DMS153 (cell line): ENCODE measurements around the gene ABCA5.
"Not testable (repeated sequence)": the region's sequence is repeated elsewhere in the genome, so short reads cannot be mapped to it uniquely, and the experiment has no call there.

Experiments
- DNase-seq: peaks from one replicate; lab custom pipeline; 2025; lab: John Stamatoyannopoulos, UW

Gene ABCA5

DNA sequence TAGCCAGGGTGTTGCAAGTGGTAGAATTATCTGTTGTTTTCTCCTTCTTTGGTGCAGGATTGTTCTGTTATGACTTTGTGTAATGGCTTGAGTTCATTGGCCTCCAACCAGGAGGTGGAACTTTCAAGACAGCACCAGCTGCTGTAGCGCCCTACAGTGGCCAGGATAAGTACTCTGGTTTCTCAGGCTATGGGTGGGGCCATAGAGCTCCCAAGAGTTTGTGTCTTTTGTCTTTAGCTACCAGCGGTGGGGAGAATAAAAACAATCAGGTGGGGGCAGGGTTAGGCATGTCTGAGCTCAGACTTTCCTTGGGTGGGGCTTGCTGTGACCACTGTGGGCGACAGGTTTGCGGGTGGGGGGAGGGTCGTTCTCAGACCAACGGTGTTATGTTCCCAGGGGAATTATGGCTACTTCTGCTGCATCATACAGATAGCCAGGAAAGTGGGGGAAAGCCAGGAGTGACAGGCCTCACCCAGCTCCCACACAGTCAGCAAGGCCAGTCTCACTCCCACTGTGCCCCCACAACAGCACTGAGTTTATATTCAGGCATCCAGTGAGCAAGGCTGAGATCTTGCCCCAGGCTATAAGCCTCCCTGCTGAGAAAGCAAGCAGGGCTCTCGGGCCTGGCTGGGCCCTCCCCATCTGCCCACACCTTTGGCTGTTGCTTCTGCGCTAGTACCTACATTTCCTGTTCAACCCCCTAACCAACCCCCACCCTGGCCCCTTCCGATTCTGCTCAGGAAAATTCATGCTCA, 113.7 kb downstream of the ABCA5 start:
- DNase-seq, result no peak

DNA sequence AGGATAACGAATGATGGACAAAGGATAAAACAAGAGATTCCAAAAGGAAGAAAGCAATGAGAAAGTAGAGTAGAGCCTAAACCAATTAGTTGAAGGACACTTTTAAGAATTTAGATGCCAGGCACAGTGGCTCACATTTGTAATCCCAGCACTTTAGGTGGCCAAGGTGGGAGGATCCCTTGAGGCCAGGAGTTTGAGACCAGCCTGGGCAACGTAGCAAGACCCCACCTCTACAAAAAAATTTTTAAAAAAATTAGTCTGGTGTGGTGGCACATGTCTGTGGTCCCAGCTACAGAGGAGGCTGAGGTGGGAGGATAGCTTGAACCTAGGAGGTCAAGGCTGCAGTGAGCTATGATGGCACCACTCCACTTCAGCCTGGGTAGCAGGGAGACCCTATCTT, 118.3 kb downstream of the ABCA5 start:
- no peak for DNase-seq

DNA sequence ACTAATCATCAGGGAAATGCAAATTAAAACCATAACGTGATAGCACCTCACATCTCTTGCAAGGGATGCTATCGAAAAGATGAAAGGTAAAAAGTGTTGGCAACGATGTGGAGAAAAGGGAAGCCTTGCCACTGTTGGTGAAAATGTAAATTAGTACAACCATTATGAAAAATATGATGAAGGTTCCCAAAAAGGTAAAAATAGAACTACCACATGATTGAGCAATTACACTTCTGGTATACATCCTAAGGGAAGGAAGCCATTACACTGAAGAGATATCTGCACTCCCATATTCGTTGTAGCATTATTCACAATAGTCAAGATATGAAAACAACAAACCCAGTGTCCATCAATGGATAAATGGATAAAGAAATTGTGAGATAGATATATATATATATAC, 119.8 kb downstream of the ABCA5 start:
- DNase-seq, result no peak

DNA sequence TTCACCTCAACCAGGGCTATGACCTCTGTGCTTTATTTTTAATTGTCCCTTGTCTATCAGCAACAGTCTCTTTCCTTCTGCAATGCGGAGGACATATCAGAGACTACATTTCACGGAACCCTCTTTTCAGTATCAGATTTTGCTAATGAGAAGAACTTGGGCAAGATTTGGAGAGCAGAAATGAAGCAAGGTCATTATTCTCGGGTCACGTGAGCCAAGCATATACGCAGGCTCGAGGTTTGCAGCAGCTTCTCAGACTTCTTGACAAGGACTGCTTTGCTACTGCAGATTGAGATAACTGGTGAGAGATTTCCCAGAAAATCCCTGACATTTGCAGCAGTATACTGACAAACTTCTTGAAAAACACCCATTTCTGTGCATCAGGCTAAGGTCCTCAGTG, 128.7 kb downstream of the ABCA5 start:
- no peak for DNase-seq

DNA sequence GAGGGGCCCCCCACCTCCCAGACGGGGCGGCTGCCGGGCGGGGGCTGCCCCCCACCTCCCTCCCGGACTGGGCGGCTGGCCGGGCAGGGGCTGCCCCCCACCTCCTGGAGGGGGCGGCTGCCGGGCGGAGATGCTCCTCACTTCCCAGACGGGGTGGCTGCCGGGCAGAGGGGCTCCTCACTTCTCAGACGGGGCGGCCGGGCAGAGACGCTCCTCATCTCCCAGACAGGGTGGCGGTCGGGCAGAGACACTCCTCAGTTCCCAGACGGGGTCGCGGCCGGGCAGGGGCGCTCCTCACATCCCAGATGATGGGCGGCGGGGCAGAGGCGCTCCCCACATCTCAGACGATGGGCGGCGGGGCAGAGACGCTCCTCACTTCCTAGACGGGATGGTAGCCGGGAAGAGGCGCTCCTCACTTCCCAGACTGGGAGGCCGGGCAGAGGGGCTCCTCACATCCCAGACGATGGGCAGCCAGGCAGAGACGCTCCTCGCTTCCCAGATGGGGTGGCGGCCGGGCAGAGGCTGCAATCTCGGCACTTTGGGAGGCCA, 130.8 kb downstream of the ABCA5 start:
- not testable (repeated sequence) for DNase-seq
